OCI-M2 (cell line): ENCODE measurements around the gene IGFBP7.

Experiments used
- DNase-seq: peaks from one replicate; lab custom pipeline; 2025; ENCODE audit not compliant: unreplicated experiment; lab: John Stamatoyannopoulos, UW

The IGFBP7 gene

DNA sequence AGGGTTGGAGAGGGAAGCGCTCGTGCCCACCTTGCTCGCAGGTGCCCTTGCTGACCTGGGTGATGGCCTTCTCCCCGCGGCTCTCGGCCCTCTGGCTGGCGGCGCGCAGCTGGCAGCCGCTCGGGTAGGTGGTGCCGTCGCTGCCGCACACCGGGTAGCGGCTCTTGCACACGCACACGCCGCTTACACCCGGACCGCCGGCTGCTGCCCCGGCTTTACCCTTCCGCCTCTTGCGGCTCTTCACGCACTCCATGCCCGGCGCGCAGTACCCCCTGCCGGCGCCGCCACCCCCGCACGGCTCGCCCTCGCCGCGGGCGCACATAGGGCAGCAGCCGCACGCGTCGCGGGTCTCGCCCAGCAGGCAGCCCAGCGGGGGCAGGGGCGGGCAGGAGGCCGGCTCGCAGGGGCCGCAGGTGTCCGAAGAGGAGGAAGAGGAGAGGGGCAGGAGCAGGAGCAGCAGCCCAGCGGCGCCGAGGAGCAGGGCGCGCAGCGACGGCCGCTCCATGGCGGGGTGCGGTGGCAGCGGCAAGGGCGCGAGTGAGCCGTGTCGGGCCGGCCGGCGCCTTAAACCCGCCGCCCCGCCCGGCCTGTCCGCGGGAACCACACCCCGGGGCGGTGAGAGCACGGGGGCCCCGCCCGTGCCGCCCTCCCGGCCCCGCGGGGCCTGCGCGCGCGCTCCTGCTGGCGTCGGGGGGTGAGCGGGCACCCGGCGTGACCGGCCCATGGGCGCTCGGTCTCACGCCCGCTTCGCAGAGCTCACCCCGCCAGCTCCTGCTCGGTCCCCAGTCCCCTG lies at the start of gene IGFBP7:
IGFBP7 (minus strand) TSS at position 539 of the 793 bp plus-strand sequence; CDS start at position 505, 34 bp downstream.
- no peak for DNase-seq

DNA sequence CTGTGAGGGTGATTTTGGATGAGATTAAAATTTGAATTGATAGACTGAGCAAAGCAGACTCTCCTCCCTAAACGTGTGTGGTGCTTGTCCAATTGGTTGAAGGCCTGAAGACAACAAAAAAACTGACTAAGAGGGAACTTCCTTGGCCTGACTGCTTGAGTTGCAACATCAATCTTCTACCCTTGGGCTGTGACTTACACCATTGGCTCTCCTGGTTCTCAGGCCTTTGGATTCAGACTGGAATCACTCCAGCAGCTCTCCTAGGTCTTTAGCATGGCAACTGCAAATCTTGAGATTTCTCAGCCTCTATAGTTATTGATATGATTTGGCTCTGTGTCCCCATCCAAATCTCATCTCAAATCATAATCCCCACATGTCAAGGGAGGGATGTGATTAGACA lies 49.7 kb upstream of the IGFBP7 start:
- no peak for DNase-seq

DNA sequence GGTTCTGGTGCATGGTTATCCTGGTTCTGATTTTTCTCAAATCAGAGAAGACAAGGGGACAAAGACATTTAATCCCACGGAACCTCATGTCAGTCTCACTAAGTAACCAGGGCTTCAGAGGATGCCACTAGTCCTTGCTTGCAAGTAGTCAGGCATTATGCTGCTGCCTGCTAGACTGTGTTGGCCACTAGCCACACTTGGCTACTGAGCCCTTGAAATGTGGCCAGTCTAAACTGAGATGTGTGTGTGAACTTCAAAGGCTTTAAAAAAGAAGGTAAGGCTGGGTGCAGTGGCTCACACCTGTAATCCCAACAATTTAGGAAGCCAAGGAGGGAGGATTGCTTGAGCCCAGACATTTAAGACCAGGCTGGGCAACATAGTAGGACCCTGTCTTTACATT lies 48.6 kb upstream of the IGFBP7 start:
- DNase-seq, result no peak

DNA sequence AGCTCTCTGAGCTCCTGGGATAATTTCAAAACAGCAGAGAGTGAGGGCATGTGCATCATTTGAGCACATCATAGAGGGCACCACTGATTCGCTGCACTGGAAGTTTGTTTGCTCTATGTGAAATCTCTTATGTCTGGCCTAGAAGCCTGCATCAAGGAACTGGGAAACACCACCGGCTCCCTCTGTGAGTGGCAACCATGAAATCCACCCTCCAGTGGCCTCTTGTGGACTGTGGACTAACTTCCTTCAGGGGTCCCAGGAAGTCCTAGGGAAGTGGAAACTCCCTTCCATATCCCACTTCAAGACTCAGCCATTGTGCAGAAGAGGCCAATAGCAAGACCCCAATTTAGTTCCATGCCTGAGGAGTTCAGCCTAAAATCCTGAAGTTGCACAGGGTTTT lies 48.0 kb upstream of the IGFBP7 start:
- no peak for DNase-seq

GRCh38 chr4:57157596-57158137 lies 47.5 kb upstream of the IGFBP7 start:
- DNase-seq, result no peak

GRCh38 chr4:57156242-57156990 lies 46.2 kb upstream of the IGFBP7 start:
- DNase-seq, result no peak

DNA sequence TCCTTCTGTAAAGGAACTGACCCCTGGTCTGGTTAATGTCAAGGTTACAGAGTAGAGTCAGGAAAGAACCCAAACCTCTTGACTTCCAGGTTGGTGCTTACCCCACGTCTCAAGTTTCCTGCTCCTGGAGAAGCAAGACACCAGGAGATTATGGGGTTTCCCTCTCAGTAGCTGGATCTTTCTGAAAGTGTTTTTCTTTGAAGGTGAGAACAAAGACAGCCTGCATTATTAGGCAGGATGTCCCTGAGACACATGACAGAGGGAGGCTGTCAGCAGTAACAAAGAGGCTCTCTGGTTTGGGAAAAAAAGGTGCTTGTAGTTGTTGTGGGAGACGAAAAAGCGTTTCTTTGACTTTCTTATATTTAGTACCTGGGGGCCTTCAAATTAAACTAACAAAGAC lies 44.7 kb upstream of the IGFBP7 start:
- no peak for DNase-seq

GRCh38 chr4:57154191-57154590 lies 44.0 kb upstream of the IGFBP7 start:
- no peak for DNase-seq

- DNase-seq, result no peak
Observed at GRCh38 chr4:57153207-57153606, 43.0 kb upstream of the IGFBP7 start.

DNA sequence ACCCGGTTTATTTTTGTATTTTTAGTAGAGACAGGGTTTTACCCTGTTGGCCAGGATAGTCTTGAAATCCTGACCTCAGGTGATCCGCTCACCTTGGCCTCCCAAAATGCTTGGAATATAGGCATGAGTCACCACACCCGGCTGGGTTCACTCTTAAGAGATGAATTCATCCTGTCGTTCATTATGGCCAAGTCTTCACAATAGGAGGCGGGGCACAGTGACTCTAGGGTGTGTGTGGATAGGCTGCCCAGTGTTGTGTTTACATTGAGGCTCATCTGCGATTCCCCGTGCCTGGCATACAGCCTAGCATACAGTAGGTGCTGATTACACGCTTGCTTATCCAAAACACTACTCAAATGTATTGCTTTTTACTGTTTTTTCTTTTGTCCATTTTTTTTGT lies 41.3 kb upstream of the IGFBP7 start:
- DNase-seq, result no peak

DNA sequence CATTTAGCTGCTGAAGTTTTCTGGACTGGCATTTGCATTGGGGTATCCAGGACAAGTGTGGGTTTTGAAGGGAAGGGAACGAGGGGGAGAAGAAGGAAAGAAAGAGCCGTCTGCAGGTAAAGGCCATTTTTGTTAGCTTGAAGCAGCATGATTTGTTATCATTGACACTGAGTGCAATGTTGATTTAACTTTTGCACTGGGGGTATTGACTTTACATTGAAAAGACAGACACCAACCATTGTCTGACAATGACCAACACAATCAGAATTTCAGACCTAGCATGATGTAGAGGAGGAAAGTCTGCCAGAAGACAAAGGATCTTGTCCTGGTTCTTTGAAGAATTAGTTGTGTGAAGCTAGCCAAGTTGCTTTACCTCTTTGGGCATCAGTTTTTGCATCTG lies 39.6 kb upstream of the IGFBP7 start:
- DNase-seq, result no peak

DNA sequence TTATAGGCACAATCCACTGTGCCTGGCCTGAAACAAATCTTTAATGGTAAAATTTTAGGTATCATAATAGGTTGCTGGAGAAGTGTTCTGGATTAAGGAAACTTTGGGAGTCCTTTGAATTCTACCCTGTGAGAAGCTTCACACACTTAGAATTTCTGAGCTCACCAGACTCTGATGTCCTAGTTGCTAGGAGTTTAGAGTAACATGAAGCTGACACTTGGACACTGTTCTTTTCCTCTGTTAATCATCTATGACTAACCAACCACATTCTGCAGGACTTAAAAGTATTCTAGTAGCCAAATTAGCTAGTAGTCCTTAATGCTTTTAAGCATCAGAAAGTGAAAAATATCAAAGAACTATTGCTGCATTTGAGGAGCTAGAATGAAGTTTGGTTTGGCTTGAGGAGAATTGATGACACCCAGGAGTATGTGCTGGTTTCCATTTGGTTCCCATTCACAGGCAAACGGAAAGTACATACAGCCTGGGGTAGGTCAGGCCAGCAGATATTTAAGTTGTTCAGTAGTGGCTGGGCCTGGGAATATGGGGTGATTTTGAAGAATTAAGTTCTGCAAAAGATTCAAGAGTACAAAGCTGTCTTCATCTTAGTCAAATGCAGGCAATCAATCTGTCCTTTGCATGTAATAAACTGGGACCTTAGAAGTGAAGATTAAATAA lies 38.8 kb upstream of the IGFBP7 start:
- no peak for DNase-seq

DNA sequence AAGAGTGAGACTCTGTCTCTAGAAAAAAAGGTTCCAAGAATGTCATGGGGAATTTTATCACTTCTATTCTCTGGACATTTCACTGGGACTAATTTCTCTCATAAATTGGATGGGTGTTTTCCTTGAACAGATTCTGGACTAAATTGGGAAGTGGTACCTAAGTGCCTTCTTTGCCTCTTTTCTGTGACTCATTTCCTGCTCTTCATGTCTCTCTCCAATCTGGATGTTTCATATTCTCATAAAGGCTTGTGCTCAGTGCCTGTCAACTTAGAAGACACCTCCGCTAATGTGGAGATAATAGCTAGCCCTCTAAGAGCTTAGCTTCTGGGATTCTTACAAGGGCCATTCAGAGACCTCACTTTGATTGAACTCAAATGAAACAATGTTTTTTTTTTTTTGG lies 38.0 kb upstream of the IGFBP7 start:
- no peak for DNase-seq

DNA sequence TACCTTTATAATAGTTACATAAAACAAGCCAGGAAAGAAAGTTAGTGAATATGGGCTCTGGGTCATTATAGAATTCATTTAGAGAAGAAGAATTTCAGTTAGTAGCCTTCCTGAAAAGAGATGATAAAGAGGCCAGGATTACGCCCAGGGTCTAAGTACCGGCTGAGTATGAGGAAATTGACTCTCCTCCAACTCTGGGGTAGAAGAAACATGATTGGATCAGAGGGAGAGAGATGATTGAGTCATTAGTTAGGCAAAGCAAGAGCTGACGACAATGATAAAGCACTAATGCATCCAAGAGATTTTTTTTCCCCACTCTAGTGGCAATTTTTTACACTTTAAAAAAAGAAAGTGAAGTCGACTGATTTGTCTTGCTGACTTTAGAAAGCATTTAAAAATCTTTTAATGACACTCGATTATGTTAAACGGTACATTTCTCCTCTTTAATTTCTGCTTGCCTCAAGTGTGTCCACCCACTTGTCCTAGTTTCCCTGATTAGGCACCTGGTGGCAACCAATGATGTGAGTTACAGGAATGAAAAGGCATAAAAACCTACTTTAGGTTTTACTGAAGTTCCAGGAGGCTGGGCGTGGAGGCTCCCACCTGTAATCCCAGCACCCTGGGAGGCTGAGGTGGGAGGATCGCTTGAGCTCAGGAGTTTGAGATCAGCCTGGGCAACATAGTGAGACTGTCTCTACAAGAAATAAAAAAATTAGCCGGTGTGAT lies 37.3 kb upstream of the IGFBP7 start:
- no peak for DNase-seq

DNA sequence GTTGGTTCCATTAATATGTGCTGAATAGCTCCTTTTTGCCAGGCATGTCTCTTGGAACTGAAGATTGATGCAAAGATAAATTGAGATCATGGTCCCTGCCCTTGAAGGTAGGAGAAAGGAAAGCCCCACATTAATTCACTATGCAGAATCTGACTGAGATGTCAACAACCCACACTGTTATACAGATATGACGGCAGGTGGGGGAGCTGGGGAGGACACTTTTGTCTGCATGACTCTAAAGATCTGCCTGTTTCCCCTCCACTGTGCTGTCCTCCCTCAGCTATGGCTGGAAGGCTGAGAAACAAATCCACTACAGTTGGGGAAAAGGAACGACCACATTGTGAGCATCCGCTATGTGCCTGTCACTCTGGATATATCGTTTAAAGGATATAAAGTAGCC lies 36.3 kb upstream of the IGFBP7 start:
- DNase-seq, result no peak

GRCh38 chr4:57144466-57144865 lies 34.3 kb upstream of the IGFBP7 start:
- no peak for DNase-seq

- DNase-seq, result no peak
Observed at GRCh38 chr4:57139783-57140182, 29.6 kb upstream of the IGFBP7 start.

DNA sequence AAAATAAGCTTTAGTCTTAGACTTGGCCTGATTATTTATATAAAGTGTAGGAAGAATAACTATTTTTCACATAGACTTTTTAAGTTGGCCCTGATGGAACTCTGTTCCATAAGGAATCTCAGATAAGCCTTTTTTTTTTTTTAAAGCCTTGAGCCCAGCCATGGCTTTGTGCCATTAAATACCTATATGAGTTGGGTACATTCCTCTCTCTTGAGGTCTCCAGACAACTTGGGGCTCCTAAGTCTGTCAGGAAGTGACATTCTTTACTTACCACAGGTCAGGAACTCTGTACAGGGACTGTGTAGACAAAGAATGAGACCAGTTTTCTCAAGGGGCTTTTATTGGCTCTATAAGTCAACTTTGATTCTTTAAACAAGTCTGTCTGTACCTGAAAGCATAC lies 27.1 kb upstream of the IGFBP7 start:
- no peak for DNase-seq

DNA sequence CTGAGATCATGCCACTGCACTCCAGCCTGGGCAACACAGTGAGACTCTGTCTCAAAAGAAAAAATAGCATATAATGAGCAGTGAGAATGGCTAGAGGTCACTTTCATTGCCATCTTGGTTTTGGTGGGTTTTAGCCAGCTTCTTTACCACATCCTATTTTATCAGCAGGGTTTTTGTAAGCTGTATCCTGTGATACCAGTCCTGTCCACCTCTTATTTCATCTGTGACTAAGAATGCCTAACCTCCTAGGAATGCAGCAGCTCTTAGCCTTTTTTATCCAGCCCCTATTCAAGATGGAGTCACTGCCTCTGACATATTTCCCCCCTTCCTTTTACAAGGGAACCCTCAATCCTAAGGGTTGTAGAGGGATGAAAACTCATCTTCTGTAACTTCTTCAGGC lies 26.1 kb upstream of the IGFBP7 start:
- DNase-seq, result no peak

- DNase-seq, result no peak
Observed at GRCh38 chr4:57132743-57133137, 22.6 kb upstream of the IGFBP7 start.
